ENCODE data around the gene MCHR2.

MCHR2 gene

GRCh38 chr6:99879431-99879830 lies 114.6 kb downstream of the MCHR2 start:
- Mint-ChIP-seq H3K36me3 (ENCODE audit: low read depth) (no peaks in the 10 kb centered on the region), H3K9me3 (no peaks in the 10 kb centered on the region), H3K27ac (no peak overlapping the region), H3K4me3 (no peak overlapping the region), H3K27me3 (ENCODE audit: low read depth) (no peaks in the 10 kb centered on the region), H3K4me1 (ENCODE audit: low read depth) (no peaks in the 10 kb centered on the region)
- no peak for DNase-seq (ENCODE audit: low spot score)

- no peaks in the 10 kb centered on the region for H3K4me1 Mint-ChIP-seq (ENCODE audit: low read depth)
- H3K27me3 Mint-ChIP-seq (ENCODE audit: low read depth), result peaks cover 9% of the 10 kb centered on the region
- no peak overlapping the region for H3K4me3 Mint-ChIP-seq
- no peaks in the 10 kb centered on the region for H3K36me3 Mint-ChIP-seq (ENCODE audit: low read depth)
- H3K27ac Mint-ChIP-seq, result no peak overlapping the region
- H3K9me3 Mint-ChIP-seq, result no peaks in the 10 kb centered on the region
- no peak for DNase-seq (ENCODE audit: low spot score)
These were observed 119.0 kb downstream of the MCHR2 start for GRCh38 chr6:99875068-99875467.

- Mint-ChIP-seq H3K4me3 (no peak overlapping the region), H3K27me3 (ENCODE audit: low read depth) (peaks cover 24% of the 10 kb centered on the region), H3K9me3 (no peaks in the 10 kb centered on the region), H3K27ac (no peak overlapping the region), H3K36me3 (ENCODE audit: low read depth) (no peaks in the 10 kb centered on the region), H3K4me1 (ENCODE audit: low read depth) (peaks cover 1% of the 10 kb centered on the region)
- no peak for DNase-seq (ENCODE audit: low spot score)
These were observed 120.9 kb downstream of the MCHR2 start for GRCh38 chr6:99873084-99873483.

GRCh38 chr6:99871641-99872040 lies 122.4 kb downstream of the MCHR2 start:
- no peak overlapping the region for H3K4me3 Mint-ChIP-seq
- no peaks in the 10 kb centered on the region for H3K9me3 Mint-ChIP-seq
- peaks cover 25% of the 10 kb centered on the region for H3K27me3 Mint-ChIP-seq (ENCODE audit: low read depth)
- no peaks in the 10 kb centered on the region for H3K36me3 Mint-ChIP-seq (ENCODE audit: low read depth)
- DNase-seq (ENCODE audit: low spot score), result no peak
- no peak overlapping the region for H3K27ac Mint-ChIP-seq
- H3K4me1 Mint-ChIP-seq (ENCODE audit: low read depth), result peaks cover 1% of the 10 kb centered on the region
